DMS53 treated with DMSO at 0.1 percent for 48 hours (cell line): ENCODE measurements around the gene KLRC4.
A peak's percentile ranks its signal among the peaks of the same experiment; 100 is the strongest.
"Not testable (repeated sequence)": the region's sequence is repeated elsewhere in the genome, so short reads cannot be mapped to it uniquely, and the experiment has no call there.

Experiments
- DNase-seq: peaks from one replicate; lab custom pipeline; 2025; ENCODE audit not compliant: unreplicated experiment; lab: John Stamatoyannopoulos, UW

KLRC4 gene

DNA sequence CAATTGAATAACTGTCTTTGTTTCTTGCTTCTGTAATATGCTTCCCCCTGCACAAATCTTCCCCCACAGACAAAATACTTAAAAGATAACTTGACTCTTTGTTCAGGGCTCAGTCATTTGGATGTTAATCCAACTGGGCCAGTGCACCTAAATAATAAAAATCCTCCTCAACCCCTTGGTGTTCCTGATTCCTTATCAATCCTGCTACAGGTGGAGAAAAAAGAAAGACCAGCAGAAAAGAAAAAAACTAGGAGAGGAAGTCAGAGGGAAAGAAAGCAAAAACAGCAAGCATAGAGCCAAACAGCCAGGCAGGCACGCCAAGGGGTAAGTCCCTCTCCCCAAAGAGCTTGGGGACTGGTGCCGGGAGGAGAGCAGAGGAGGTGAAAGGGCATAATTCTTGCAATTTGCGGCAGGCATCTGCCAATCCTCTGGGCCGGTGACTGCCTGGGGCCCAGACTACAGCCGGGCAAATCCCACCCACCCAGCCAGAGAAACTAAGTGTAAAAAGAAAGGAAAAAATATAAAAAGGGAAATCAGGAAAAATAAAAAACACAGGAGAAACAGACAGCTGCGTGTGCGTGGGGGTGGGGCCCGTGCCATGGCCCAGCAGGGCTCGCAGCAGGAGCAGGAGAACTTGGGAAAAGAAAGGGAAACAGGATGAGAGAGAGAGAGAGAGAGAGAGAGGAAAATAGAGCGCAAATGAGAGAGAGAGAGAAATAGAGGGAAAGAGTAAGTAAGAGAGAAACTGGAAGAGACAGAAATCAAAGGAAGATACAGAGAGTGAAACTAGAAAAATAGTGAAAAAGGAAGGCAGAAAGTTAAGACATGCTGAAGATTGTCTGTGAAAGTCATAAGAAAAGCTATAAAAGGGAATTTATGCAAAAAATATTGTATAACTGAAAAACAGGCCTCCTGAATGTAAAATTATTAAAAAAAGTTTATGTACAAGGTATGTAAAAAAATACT lies 41.1 kb downstream of the KLRC4 start:
- no peak for DNase-seq

DNA sequence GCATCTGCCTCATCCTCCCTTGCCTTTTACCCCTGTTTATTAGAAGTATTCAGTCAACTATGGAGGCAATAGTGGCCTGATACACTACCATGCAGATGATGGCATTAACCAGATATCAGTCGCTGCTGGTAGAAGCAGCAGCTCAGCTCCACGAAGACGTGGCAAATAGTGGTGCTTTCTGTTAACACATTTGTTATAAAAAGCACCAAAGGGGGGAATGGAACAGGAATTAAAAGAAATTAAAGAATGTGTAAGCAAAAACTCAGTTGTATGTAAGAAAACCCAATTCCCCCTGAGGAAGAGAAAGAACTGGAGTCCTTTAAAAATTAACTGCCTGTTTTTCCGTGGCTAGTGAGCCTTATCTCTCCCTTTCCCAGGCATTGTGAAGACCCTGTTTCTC lies 41.8 kb downstream of the KLRC4 start:
- DNase-seq = not testable (repeated sequence)

DNA sequence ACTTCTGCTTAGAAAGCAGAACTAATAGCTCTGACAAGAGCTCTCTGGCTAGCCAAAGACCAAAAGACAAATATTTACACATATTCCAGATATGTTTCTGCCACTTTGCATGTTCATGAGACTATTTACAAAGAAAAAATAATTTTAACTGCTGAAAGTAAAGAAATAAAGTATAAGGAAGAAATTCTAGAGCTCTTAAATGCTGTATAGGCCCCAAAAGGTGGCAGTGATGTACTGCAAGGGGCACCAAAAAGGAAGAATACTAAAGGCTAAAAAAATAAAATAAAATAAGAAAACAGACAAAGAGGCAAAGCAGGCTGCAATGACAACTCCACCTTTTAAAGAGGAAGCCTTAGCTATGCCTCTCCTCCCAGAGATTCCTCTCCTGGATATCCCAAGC lies 42.7 kb downstream of the KLRC4 start:
- peak; percentile 89 for DNase-seq

DNA sequence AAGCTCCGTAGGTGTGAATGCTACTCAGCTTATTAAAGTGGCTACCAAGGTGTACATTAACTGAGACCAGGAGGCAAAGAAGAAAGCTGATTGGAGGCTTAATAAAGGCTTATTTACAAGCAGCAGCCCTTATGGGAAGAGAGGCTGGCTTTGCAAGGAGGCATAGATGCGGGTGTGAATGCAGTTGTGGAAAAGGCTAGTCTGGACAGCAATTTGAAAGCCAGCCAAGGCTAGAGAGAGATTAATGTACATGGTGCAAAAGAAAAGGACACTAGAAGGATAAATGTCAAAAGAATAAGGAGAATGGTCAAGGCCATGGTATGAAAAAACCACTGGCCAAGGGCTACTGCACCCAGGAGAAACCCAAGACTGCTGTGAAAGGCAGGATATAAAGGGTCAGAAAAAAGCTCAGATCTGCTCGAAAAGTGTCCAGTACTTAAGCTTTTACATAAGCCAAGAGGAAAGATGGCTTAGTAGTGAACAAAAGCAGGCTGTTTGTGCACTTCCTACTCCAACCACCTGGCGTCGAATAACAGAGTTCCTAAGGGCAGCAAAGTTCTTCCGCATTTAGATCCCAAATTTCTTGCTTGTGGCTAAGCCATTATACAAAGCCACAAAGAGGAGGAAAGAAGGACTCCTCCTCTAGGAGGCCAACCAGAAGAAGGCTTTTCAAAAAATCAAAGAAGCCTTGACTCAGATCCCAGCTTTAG lies 43.7 kb downstream of the KLRC4 start:
- peak; percentile 89 for DNase-seq

DNA sequence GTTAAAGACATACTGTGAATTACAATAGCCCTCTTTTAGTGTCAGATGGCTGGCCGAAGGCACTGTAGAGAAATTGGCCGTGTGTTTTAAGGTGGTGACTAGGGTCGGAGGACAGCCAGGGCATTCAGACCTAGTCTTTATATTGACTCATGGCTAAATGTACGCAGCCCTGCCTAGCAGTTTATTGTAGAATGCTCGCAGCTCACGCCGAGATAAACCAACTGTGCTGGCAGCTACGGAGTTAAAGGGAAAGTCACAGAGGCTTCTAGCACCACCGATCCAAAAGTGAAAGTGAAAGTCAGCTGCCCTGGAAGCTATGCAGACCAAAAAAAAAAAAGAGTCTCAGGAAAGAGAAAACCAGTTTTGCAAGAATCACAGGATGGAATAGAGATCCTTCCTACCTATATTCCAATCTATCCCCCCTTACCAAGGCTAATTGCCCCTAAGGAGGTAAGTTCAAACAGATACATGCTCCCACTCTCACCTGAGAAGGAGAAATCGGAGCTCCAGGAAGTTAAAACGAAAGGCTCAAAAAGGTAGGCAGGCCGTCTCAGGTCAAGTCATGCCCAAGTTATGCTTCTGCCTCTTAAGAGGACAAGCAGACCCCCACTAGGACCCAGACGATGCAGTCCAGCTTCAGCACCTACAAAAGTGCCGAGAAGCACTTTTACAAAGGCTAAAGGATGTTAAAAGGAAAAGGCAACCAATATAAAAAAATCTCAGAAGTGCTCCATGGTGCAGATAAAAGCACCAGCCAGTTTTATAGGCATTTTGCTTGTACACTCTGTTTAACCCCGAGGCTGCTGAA lies 44.5 kb downstream of the KLRC4 start:
- DNase-seq = peak; percentile 100

DNA sequence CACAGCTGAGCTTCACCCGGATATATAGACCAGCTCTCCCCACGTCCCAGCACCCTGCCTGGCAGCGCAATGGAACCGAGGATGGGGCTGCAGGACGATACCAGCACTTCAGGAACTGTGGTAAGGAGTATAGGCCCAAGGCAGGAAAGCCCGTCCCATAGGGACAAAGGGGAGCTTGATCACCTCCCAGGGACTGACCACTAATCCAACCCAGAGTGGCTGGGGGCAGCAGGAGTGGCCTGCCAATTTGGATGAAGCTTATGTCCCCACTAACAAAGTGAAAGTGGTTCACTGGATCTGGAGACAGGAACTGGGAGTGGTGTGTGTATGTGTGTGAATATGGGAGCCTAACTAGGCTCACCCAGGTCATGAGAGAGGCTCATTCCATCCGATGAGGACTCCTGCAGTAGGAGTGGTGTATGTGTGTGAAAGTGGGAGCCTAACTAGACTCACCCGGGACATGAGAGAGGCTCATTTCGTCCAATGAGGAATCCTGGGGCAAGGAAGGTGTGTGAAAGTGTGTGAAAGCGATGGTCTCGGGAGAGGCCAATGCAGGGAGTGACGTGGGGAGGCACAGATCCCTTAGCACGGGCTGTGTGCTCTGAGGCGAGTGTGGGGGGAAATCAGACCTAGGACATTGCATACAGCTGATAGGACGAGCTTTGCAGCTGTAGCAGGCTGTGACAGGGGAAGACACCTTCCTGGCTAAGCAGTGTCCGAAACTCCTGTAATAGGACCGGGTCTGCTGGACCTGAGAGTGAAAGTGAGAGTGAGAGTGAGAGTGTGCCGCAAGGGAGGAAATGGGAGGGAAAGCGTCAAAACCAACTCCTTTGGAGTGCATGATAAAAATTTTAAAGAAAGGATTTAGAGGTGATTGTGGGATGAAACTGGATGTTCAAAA lies 45.4 kb downstream of the KLRC4 start:
- peak; percentile 97 for DNase-seq

DNA sequence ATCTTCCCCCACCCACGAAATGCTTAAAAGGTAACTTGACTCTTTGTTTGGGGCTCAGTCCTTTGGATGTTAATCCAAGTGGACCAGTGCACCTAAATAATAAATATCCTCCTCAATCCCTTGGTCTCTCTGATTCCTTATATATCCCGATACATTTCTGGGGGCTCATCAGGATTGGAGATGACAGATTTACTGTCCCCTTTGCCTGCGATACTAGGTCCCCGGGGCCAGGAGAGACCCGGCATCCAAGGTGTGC lies 46.0 kb downstream of the KLRC4 start:
- DNase-seq = no peak

DNA sequence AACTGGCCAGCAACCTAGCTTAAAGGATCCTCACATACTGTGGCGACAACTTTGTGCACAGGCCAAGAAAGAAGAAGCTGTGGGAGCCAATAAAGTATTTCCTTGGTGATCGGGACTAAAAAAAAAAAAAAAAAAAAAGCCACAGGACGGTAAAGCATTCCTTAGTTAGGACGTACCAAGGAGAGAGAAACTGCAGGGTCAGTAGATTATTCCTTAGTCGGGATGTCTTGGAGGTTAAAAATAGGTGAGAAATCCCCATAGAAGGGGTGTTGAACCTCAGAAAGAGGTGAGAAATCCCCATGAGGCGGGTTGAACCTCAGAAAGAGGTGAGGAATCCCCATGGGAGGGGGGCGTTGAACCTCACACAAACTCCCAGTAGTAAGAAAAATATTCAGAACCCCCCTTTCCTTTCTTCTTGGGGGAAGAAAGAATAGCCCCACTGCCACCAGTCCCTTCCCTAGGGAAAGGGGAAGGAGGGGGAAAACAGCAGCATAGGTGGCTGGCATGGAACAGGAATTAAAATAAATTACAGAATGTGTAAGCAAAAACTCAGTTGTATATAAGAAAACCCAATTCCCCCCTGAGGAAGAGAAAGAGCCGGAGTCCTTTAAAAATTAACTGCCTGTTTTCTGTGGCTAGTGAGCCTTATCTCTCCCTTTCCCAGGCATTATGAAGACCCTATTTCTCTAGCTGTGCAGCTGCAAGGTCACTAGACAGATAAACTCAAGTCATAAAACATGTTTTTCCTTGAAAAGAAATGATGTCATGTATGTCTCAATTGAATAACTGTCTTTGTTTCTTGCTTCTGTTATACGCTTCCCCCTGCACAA lies 46.5 kb downstream of the KLRC4 start:
- DNase-seq = peak; percentile 68

DNA sequence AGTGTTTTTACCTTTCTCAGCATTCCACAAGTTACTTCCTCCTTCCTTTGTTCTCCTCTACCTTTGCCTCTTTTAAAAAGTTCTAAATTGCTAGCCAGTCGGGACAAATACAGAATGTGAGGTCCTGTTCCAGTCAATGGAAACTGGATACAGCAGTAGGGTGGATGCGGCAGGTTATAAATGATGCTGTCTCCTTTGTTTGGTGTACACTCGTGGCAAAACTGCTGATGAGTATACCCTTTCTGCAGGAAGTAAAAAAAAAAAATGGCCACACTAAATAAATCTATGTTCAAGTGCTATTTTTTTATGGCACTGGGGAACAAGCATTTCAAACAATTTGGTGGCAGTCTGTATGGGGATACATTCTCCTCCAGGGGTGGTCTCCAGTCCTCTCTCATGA lies 47.2 kb downstream of the KLRC4 start:
- peak; percentile 78 for DNase-seq

DNA sequence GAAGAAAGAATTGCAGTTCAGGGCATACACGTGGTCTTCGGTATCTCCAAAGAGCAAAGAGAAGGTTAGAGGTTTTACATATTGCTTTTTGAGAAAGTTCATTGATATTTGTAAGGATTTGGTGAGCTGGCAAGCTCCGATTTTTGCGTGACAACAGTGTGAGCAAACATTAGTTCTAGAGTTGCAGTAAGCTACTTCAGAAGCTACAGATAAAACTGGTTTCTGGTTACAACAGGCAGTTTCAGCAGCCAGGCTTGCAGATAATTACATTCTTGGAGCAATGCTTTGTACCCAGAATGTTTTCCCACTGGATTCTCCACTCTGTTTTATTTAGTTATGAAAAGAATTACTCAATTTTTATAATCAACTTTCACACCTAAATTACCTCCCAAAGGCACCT lies 47.9 kb downstream of the KLRC4 start:
- DNase-seq = peak; percentile 88

DNA sequence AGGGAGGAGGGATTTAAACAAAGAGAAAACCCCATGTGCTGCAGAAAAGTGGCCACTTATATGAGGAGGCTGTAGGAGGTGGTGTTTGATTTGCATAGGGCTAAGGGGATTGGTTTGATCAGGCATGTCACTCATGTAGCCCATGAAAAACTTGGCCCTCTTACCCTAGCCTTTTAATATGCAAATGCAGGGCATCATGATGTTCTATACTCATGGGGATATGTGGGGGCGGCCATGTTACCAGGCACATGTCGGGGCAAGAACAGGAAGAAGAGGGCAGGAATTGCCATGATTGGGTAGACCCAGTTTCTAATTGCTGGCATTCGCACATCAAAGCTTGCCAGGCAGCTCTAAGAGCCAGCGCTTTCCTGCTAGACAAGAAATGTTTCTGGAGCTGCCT lies 48.5 kb downstream of the KLRC4 start:
- peak; percentile 40 for DNase-seq

DNA sequence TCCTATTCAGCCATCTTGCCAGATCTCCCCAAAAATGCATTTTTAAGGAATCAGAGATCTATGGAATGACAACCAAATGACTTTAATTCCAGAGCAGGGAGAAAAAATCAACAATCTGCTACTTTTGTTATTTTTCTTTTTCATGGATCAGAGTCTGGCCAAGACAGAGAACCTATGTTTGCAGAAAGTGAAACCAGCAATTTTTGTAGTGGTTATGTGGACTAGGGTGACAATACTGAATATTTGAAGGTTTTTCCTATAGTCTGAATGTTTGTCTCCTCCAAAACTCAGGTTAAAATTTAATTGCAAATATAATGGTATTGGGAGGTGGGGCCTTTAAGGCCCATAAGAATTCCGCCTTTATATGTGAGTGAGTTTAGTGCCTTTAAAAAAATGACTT lies 50.6 kb downstream of the KLRC4 start:
- no peak for DNase-seq

DNA sequence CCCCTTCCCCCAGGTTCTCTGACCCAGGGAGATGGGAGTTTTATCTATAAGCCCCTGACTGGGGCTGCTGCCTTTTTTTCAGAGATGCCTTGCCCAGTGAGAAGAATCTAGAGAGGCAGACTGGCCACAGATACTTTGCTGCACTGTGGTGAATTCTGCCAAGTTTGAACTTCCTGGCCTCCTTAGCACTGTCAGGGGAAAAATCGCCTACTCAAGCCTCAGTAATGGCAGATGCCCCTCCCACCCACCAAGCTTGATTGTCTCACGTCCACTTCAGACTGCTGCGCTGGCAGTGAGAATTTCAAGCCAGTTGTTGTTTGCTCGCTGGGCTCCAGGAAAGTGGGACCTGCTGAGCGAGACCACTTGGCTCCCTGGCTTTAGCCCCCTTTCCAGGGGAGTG lies 51.4 kb downstream of the KLRC4 start:
- no peak for DNase-seq
